GM12891 (cell line): ENCODE measurements around the gene WDR7.

Experiments used
- POLR2A ChIP-seq: IDR thresholded peaks from 2 replicates; pipeline ENCODE4 v1.6.1; 2011; ENCODE audit warnings: low read depth, low read length, control low read depth
- SPI1 ChIP-seq: IDR thresholded peaks from 2 replicates; pipeline ENCODE4 v1.6.1; 2011; ENCODE audit warnings: low read depth, low read length, control low read depth
- TAF1 ChIP-seq: IDR thresholded peaks from 2 replicates; pipeline ENCODE4 v1.6.1; 2011; ENCODE audit warnings: low read depth, low read length, control low read depth

- TF ChIP-seq POLR2A (no peak), TAF1 (no peak), SPI1 (no peak)
Observed at GRCh38 chr18:56935434-56936040, 284.4 kb downstream of the WDR7 start.
